GM12878 (cell line): ENCODE measurements around the gene KRTCAP3. TPM values are rescaled to one million over a fixed set of nuclear protein-coding genes. Genes with fewer than 3 reads are reported as not detected.

Experiments
- FOS ChIP-seq: IDR thresholded peaks from 3 replicates; pipeline ENCODE4 v1.6.1; 2011; ENCODE audit warnings: borderline replicate concordance; ENCODE audit not compliant: insufficient read length; ENCODE audit errors: extremely low read depth
- NFYA ChIP-seq: IDR thresholded peaks from 2 replicates; pipeline ENCODE4 v1.6.1; 2011; ENCODE audit warnings: low read depth, mild to moderate bottlenecking, low read length, improper control_type of control experiment, borderline replicate concordance
- NR2F1 ChIP-seq: fragments of 450-650 bp; conservative IDR thresholded peaks from 2 replicates; pipeline ENCODE4 v1.6.1; 2017; ENCODE audit warnings: mild to moderate bottlenecking
- RELA ChIP-seq: fragments of 450-650 bp; IDR thresholded peaks from 2 replicates; pipeline ENCODE4 v1.8.0; 2014; ENCODE audit warnings: borderline replicate concordance; ENCODE audit not compliant: partially characterized antibody
- SUPT20H ChIP-seq: IDR thresholded peaks from 2 replicates; pipeline ENCODE4 v1.6.1; 2011; ENCODE audit warnings: low read depth, mild to moderate bottlenecking, low read length, moderate library complexity, borderline replicate concordance; ENCODE audit not compliant: control insufficient read depth
- polyA plus RNA-seq, 11 experiments: library from polyadenylated mRNA; depleted of rRNA in 4 of 11; unstranded in 6 of 11; stranded (reverse) in 5 of 11; fragments of >200 nt; fragmentation: Nextera tagmentation in 4 of 11; fragmentation: Illumina TruSeq in 1 of 11; extraction: Ambion mirVana in 4 of 11; extraction: Trizol in 1 of 11; gene quantifications; 1 replicate in 1 of 11; 2 replicates in 10 of 11; pipeline versions ENCODE4 v1.2.1 to v1.2.3, GENCODE V29; 2011 to 2016; ENCODE audit warnings: inconsistent platforms in 2 of 11, missing spikeins in 2 of 11, low read depth in 1 of 11
- total RNA-seq, 4 experiments: library from RNA; depleted of rRNA in 3 of 4; stranded (reverse); fragments of >200 nt in 3 of 4; fragmentation: Illumina TruSeq in 1 of 4; extraction: Trizol in 1 of 4; gene quantifications; 2 replicates each; pipeline versions ENCODE4 v1.2.1 to v1.2.3, GENCODE V29; 2013 to 2021
- TF ChIP-seq, protein P1 (sequence below): fragments of 450-650 bp; IDR thresholded peaks from 2 replicates; pipeline ENCODE4 v1.6.1; 2018; ENCODE audit warnings: borderline replicate concordance, mild to moderate bottlenecking; ENCODE audit not compliant: partially characterized antibody
- TF ChIP-seq, protein P2 (sequence below): IDR thresholded peaks from 2 replicates; pipeline ENCODE4 v1.6.1; 2012; ENCODE audit warnings: low read depth, low read length, improper control_type of control experiment

The KRTCAP3 gene
- total and polyA plus RNA-seq, 10 of the 15 experiments (the other 5 are each of a cell fraction or from before 2014, with no cell fraction given): 0.26 to 2.2 (median 0.82) TPM; not detected in 1

DNA sequence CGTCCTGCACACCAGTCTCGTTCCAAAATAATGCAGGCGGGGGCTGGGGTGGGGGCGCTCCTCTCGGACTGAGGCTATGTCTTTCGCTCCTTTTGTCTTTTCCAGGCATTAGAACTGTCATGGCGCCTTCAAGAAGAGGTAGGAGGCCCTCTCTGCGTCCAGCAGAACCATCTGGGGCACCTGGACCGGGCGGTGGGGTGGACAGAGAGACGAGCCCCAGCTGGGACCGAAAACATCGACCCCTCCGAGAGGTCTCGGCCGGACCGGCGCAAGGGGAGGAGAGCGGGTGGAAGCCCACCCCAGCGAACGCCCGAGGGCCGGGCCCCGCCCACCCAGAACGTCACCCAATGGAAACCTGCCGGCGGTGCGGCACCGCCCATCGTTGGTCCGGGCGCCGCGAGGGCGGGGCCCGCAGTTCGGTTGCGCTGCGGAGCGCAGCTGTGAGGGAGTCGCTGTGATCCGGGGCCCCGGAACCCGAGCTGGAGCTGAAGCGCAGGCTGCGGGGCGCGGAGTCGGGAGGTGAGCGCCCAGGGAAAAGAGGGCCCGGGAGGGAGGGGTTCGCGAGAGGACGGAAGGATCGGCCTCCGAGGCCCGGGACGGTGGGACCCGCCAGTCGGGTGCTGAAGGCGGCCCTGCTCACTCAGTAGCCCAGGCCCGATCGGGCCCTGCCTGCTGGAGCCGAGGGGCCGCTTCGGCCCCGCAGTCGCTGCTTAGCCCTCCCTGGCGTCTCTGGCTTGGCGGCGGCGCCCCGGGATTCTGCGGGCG is 13.8 kb upstream of the KRTCAP3 start, which contains the start of gene NRBP1 (continued):
- TF ChIP-seq RELA (no peak), NFYA (no peak), FOS (no peak), SUPT20H (no peak), NR2F1 (no peak; the same call in 1 of the 2 replicates)
- TF ChIP-seq, protein P1, sequence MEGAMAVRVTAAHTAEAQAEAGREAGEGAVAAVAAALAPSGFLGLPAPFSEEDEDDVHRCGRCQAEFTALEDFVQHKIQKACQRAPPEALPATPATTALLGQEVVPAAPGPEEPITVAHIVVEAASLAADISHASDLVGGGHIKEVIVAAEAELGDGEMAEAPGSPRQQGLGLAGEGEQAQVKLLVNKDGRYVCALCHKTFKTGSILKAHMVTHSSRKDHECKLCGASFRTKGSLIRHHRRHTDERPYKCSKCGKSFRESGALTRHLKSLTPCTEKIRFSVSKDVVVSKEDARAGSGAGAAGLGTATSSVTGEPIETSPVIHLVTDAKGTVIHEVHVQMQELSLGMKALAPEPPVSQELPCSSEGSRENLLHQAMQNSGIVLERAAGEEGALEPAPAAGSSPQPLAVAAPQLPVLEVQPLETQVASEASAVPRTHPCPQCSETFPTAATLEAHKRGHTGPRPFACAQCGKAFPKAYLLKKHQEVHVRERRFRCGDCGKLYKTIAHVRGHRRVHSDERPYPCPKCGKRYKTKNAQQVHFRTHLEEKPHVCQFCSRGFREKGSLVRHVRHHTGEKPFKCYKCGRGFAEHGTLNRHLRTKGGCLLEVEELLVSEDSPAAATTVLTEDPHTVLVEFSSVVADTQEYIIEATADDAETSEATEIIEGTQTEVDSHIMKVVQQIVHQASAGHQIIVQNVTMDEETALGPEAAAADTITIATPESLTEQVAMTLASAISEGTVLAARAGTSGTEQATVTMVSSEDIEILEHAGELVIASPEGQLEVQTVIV: no peak
- TF ChIP-seq, protein P2, sequence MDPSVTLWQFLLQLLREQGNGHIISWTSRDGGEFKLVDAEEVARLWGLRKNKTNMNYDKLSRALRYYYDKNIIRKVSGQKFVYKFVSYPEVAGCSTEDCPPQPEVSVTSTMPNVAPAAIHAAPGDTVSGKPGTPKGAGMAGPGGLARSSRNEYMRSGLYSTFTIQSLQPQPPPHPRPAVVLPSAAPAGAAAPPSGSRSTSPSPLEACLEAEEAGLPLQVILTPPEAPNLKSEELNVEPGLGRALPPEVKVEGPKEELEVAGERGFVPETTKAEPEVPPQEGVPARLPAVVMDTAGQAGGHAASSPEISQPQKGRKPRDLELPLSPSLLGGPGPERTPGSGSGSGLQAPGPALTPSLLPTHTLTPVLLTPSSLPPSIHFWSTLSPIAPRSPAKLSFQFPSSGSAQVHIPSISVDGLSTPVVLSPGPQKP: no peak
